ENCODE data around the gene CILP2. TPM values are rescaled to one million over a fixed set of nuclear protein-coding genes. Genes with fewer than 3 reads are reported as not detected.

Gene CILP2
- total RNA-seq, 1 donor from 2014 or later, result 0.26 TPM

GRCh38 chr19:19544954-19545591 lies 7.0 kb downstream of the CILP2 start:
- no peak for DNase-seq (ENCODE audit: low spot score)

- DNase-seq (ENCODE audit: low spot score), result no peak
These were observed 7.6 kb downstream of the CILP2 start for GRCh38 chr19:19545707-19546106.

- no peak for DNase-seq (ENCODE audit: low spot score)
These were observed 8.7 kb downstream of the CILP2 start for GRCh38 chr19:19546751-19547162.

GRCh38 chr19:19547674-19548336 lies 9.7 kb downstream of the CILP2 start:
- DNase-seq (ENCODE audit: low spot score), result no peak

DNA sequence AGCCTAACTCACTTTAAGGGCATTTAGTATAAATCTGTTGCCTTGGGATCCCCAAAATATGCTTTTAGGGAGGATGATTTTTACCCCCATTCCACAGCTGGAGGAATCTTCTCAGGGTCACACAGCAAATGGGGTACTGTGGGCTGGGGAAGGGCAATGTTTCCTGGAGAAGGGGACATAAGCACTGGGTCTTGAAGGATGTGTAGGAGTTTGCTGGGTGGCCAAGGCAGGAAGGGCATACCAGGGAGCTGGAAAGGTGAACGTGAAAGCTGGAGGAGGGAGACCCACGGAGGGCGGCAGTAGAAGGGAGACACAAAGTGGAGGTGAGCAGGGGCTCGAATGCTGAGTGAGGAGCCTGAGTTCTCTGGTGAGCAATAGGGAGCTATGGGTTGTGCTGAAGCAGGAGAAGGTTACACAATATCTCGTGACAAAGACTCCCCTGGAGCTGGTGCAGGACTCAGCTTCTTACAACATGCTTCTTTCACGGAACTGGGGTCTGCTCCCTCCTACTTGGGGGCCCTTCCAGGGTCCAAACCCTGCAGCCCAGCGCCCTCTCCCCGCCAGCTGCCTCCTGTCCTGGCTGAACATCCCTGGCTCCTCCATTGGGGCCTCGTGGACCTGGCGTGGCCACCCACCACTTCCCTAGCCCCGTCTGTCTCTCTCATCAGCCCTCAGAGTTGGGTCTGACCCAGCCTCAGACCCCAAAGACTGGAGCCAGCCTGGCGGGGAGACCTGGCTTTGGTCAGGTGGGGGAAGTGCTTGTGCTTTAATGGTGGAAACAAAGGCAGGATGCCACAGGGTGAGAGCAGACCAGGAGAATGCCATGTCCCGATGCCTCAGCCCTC lies 11.1 kb downstream of the CILP2 start:
- DNase-seq (ENCODE audit: low spot score), result no peak

DNA sequence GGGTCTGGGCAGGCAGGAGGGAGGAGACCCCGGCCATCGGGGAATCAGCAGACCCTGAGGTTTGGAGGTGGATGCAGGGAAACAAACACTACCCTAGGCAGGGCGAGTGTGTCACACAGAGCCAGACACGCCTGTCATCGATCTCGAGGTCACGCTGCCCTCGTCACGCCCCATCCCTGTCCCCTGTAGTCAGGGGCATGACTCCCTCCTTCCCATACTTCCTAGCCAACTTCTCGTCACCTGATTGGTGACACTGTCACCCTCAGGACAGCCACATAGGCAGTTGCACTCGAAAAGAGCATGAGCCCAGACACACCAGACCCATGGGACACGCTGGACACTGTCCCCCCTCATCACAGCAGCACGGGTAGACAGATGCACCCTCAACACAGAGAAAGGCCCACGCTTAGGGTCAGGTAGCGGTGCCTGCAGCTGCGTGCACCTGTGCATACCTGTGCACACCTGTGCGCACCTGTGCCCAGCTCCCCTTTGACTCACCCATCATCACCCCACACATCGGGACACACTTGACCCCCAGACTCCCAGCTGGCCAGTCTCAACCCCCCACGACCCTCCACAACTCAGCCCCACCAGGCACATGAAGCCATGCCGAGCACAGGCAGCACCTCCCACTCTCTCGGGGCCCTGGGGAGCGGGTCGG lies 11.9 kb downstream of the CILP2 start:
- no peak for DNase-seq (ENCODE audit: low spot score)

DNA sequence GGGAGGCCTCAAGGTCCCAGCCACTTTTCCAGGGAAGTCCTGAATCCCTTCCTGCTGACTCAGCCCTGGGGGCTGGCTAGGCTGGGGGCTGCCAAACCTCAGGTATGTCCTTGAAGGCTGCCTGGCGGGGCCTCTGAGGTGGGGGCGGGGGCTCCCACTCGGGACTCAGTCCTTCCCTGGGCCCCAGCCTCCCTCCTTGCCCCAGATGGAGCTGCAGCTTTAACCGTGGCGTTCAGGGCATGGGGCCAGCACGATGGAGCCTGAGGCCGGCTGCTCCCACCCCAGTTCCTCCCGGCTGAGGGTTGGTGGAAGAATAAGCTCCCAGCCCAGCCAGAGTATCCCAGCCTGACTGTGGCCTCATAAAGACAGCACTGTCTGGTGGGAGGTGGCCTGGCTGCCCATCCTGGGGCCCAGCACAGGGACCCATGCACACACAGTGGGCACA lies 12.4 kb downstream of the CILP2 start:
- no peak for DNase-seq (ENCODE audit: low spot score)

GRCh38 chr19:19550972-19551852 lies 13.1 kb downstream of the CILP2 start:
- DNase-seq (ENCODE audit: low spot score), result no peak

- DNase-seq (ENCODE audit: low spot score), result no peak
These were observed 13.8 kb downstream of the CILP2 start for GRCh38 chr19:19551853-19552192.

GRCh38 chr19:19552798-19553197 lies 14.7 kb downstream of the CILP2 start:
- no peak for DNase-seq (ENCODE audit: low spot score)

DNA sequence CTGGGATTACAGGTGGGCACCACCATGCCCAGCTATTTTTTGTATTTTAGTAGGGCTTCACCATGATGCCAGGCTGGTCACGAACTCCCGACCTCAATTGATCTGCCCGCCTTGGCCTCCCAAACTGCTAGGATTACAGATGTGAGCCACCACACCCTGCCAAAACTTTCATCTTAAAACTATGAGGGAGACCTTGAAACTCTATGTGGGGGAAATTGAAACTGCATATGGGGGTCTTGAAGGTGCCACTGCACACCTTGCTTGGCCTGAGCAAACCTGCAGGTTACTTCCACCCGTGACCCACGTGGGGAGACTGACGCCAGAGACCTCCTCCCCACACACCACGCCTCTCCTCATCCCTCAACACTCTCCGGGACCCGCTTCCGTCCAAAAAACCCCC lies 15.6 kb downstream of the CILP2 start:
- DNase-seq (ENCODE audit: low spot score), result no peak

DNA sequence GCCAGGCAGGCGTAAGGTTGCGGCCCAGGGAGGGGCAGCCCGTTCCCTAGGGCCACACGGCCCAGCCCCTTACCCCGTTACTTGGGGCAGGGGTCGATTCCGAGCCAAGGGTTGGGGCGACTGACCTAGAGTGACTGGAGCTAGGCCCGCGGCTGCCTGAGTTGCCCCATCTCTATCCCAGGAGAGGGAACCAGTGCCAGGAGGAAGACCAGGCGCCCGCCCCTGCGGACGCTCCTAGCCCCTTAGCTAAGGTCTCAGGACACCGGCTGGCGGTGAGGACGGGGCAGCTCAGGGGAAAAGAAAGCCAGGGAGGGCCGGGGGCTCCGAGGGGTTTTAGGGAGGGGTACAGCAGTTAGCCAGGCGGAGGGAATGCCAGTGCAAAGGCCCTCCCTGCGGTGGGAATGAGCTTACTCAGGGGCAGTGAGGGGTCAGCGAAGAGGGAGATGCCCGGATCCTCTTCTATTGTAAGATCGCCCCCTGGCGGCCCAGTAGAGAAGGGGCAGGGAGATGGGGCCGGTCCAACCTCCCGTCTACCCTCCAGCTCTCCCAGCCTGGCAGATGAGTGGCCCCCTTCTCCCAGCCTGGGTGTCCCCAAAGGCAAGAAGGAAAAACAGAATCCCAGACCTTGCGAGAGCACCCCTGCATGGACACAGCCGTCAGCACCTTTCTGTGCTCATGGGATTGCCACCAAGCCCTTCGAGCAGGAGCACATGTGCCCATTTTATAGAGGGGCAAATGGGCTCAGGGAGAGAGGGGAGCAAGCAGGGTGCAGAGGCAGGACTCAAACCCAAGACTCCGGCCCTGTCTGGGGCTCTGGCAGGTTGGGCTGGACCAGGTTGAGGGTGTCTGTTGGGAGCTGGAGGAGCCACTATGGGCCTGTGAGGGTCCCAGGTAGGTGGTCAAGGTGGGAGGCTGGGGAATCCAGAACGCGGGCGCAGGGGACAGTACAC lies 16.3 kb downstream of the CILP2 start:
- no peak for DNase-seq (ENCODE audit: low spot score)

DNA sequence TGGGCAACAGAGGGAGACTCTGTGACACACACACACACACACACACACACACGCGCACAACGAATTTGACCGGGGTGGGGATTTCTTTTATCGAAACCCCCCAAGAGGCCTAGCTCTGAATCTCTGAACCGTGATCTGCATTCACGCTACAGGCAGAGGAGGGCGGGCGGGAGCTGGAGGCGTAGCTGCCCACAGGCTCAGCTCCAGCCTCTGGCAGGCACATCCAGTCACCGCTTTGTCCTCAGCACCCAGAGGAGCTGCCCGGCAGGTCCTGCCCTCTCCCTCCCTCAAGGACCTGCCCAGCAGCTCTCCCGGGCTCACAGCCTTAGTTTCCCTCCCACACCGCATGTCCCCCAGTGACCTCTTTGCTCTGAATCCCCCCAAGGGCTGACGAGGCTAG lies 20.0 kb downstream of the CILP2 start:
- no peak for DNase-seq (ENCODE audit: low spot score)

DNA sequence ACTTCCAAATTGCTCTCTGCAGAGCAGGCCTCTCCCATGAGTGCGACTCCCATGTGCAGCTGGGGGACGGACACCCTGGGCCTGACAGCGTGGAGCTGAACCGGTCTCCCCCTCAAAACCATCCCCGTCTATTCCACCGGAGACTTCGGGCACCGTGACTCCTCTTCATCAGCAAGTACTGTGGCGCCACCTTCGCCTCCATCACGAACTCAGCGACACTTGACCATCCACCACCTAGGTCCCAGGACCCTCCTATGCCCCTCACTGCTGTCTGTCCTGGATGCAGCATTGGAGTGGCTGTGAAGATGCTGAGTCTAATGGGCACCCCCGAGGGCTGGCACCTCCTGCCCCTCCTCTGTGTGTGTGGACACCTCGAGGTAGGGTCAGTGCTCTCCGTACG lies 20.6 kb downstream of the CILP2 start:
- DNase-seq (ENCODE audit: low spot score), result no peak

DNA sequence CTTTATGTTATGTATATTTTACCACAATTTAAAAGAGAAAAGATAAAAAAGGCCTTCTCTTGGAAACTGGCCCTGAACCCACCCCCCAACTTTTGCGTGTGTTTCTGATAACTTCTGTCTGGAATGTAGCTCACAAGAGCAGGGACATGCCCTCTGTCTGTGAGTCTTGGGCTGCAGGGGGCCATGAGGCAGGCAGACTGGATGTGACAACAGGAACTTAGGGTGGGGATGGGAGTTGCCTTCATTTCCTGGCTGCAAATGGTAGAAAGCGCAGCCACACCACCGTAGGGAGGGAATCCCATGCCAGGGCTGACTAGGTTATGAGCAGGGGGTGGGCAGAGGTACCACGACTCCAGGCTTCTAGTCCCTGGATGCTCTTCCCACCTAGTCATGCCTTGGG lies 21.9 kb downstream of the CILP2 start:
- no peak for DNase-seq (ENCODE audit: low spot score)

GRCh38 chr19:19561946-19562664 lies 24.0 kb downstream of the CILP2 start:
- DNase-seq (ENCODE audit: low spot score), result no peak

GRCh38 chr19:19562665-19563347 lies 24.7 kb downstream of the CILP2 start:
- DNase-seq (ENCODE audit: low spot score), result no peak

DNA sequence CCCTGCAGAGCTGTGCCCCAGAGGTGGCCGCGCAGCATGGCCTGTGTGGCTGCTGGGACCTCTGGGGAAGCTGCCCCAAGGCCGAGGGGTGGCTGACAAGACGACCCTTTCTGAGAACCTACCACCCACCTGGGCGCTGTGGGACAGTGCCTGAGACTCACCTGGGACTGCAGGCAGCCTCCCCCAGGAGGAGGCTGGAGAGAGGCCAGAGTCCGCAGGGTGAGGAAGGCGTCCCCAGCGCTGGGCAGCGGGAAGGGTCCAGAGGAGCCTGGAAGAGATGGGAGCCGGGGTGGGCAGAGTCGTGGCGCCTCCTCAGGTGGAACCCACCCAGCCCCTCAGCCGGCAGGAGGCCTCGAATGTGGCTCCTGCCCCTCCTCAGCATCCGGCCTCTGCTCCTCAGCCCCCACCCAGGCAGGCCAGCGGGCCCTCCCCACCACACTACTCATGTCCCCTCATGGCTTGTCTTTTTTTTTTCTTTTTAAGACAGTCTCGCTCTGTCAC lies 25.3 kb downstream of the CILP2 start:
- DNase-seq (ENCODE audit: low spot score), result no peak

DNA sequence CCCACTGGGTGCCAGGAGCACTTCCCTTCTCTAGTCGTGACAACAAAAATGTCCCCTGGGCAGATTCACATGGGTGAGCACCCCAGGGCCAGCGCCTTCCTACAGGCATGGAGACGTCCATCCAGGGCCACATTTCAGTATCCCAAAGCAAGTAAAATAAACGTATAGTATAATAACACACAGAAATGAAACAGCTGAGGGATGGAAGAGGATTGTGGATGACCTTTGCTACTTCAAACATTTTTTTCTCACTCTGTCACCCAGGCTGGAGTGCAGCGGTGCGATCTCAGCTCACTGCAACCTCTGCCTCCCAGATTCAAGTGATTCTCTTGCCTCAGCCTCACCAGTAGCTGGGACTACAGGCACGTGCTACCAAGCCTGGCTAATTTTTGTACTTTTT lies 28.2 kb downstream of the CILP2 start:
- DNase-seq (ENCODE audit: low spot score), result no peak
